ENCODE data around the gene CES4A.

CES4A gene

DNA sequence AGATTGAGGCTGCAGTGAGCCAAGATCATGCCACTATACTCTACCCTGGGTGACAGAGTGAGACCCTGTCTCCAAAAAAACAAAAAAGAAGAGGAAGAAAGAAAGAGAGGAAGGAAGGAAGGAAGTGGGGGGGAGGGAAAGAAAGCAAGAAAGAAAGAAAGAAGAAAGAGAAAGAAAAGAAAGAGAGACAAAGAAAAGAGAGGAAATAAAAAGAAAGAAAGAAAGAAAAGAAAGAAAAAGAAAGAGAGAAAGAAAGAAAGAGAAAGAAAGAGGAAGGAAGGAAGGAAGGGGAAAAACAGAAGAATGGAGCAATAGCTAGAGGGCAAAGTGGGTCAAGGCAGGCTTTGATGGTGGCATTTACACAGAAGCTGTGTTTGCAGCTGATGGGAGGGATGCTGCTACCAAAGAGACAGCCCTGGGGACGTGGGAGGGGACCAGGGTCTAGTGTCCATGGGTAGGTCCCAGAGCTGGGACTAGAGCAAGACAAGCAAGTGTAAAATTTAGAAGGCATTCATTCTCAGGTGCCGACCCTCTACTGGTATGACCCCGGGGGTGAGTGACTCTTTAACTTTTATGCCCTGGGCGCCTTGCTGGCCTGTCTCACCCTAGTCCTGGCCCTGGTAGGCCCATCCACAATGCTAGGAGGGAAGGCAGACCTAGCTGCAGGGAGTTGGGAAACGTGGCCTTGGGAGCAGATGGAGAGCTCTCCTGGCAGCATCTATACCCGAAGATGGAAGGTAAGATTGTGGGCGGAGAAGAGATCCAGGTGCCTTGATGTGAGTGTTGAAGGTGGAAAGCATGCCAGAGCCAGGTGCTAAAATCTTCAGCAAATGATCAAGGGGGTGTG is 29.3 kb upstream of the CES4A start:
- H3K27ac ChIP-seq: no peak overlapping the region

GRCh38 chr16:66959704-66960161 is 28.7 kb upstream of the CES4A start:
- no peak overlapping the region for H3K27ac ChIP-seq
- no peak for TF ChIP-seq ZFX (IDR thresholded peaks at IDR 0.05; ENCODE audit: borderline replicate concordance)
- TF ChIP-seq, protein P1, sequence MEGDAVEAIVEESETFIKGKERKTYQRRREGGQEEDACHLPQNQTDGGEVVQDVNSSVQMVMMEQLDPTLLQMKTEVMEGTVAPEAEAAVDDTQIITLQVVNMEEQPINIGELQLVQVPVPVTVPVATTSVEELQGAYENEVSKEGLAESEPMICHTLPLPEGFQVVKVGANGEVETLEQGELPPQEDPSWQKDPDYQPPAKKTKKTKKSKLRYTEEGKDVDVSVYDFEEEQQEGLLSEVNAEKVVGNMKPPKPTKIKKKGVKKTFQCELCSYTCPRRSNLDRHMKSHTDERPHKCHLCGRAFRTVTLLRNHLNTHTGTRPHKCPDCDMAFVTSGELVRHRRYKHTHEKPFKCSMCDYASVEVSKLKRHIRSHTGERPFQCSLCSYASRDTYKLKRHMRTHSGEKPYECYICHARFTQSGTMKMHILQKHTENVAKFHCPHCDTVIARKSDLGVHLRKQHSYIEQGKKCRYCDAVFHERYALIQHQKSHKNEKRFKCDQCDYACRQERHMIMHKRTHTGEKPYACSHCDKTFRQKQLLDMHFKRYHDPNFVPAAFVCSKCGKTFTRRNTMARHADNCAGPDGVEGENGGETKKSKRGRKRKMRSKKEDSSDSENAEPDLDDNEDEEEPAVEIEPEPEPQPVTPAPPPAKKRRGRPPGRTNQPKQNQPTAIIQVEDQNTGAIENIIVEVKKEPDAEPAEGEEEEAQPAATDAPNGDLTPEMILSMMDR (IDR thresholded peaks at IDR 0.05): no peak

More for the DNA sequence above, 29.3 kb upstream of the CES4A start:
- no peak for TF ChIP-seq ZFX (IDR thresholded peaks at IDR 0.05; ENCODE audit: borderline replicate concordance)
- TF ChIP-seq, protein P1 (IDR thresholded peaks at IDR 0.05): no peak

DNA sequence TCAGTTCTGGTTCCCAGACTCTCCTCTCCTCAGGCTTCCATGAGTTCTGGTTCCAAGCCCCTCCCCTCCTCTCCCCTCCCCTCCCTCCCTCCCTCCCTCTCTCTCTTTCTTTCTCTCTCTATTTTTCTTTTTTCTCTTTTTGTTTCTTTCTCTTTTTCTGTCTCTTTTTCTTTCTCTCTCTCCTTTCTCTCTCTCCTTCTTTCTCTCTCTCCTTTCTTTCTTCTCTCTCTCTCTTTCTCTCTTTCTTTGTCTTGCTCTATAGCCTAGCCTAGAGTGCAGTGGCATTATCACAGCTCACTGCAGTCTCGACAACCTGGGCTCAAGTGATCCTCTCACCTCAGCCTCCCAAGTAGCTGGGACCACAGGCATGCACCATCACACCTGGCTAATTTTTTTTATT is 28.1 kb upstream of the CES4A start:
- no peak overlapping the region for H3K27ac ChIP-seq
- TF ChIP-seq, protein P1 (IDR thresholded peaks at IDR 0.05): no peak
- TF ChIP-seq ZFX (IDR thresholded peaks at IDR 0.05; ENCODE audit: borderline replicate concordance): no peak

DNA sequence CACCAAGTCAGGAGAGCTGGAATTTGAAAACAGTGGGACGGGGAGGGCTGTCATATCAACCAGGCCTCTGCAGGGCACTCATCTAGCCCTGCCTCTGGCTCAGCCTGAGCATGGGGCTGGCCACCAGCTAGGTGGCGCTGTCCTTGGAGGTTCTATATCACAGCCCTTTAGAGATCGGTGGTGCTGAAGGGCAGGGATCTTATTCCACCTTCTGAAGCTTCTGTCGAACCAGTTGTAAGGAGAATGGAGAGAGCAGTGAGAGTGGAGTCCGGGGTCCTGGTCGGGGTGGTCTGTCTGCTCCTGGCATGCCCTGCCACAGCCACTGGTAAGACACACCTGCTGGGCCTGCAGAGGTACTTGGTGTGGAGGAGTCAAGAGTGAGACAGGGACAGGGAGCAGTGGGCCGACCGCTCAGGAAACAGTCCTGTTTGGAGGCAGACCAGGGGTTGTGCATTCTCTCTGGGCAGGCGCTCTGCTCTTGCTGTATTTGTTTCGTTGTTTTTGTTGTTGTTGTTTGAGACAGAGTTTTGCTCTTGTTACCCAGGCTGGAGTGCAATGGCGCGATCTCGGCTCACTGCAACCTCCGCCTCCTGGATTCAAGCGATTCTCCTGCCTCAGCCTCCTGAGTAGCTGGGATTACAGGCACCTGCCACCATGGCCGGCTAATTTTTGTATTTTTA is 27.2 kb upstream of the CES4A start, which contains the start of gene CES3:
TSS of gene CES3 (plus strand) at position 202 of the 680 bp plus-strand sequence. CDS start at position 244, 42 bp downstream.
- H3K27ac ChIP-seq: peak within 1 kb of the TSS; percentile 71
- no peak for TF ChIP-seq ZFX (IDR thresholded peaks at IDR 0.05; ENCODE audit: borderline replicate concordance)
- TF ChIP-seq, protein P1 (IDR thresholded peaks at IDR 0.05): peak; percentile 97

- H3K27ac ChIP-seq: peak overlapping the region; percentile 71
- TF ChIP-seq, protein P1 (IDR thresholded peaks at IDR 0.05): no peak
- TF ChIP-seq ZFX (IDR thresholded peaks at IDR 0.05; ENCODE audit: borderline replicate concordance): no peak
Measured at GRCh38 chr16:66961914-66962313, 26.5 kb upstream of the CES4A start.

DNA sequence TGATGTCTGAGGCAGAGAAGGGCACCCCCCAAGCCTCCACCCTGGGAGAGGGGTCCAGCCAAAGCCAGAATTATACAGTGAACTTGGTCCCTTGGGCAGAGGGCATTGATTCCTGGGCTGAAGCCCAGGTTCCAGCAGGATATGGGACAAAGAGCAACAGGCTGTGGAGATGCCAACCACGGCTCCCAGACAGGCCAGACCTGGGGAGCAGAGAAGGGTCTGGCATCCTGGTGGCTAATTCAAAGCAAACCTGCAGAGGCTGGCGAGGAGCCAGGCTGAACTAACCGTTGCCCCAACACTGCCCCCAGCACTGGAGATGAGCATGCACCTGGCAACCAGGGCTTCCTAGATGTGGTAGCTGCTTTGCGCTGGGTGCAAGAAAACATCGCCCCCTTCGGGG is 24.3 kb upstream of the CES4A start:
- H3K27ac ChIP-seq: no peak overlapping the region
- TF ChIP-seq ZFX (IDR thresholded peaks at IDR 0.05; ENCODE audit: borderline replicate concordance): no peak
- TF ChIP-seq, protein P1 (IDR thresholded peaks at IDR 0.05): no peak
